Epidermal melanocyte (primary cell): ENCODE measurements around the gene LRRC2.
"Not testable (repeated sequence)": the region's sequence is repeated elsewhere in the genome, so short reads cannot be mapped to it uniquely, and the experiment has no call there.

ENCODE experiments used
- DNase-seq: peaks from one replicate; pipeline ENCODE4 v3.0.0; 2011; ENCODE audit warnings: low spot score; ENCODE audit not compliant: insufficient read length

The LRRC2 gene

DNA sequence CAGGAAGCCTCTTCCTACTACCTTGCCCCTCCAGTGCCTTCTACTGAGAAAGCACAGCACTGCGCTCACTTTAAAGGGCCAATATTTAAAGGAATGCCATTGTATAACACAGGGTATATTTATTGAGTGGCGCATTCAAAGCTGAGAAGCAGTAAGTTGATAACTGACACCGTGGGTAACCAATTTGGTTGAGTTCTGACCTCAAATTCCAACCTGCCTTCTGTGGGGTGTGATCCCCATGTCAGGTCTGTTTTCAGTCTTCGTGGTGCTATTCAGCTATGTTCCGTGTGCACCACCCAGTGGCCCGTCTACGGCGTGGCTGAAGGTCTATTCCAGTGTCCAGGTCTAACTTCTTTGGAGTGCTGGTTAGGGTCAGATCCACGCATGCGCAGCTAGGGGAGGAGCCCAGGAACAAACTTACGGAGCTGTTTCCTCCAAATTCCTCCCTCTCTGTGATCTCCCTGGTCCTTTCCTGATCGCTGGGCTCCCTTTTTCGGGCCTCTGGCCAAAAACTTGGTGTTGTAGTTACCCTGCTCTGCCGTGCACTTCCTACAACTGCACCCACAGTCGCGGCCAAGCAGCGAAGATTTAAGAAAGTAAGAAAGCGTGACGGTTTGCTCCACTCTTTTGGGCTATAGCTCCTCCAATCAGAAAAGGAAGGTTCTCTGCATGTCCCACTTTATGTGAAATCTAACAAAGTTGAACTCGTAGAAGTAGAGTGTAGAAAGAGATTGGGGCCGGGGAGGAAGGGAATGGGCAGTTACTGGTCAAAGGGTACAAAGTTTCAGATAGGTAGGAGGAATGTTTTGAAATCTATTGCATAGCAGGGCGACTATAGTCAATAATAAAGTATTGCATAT, 7.7 kb downstream of the LRRC2 start:
- DNase-seq = no peak

DNA sequence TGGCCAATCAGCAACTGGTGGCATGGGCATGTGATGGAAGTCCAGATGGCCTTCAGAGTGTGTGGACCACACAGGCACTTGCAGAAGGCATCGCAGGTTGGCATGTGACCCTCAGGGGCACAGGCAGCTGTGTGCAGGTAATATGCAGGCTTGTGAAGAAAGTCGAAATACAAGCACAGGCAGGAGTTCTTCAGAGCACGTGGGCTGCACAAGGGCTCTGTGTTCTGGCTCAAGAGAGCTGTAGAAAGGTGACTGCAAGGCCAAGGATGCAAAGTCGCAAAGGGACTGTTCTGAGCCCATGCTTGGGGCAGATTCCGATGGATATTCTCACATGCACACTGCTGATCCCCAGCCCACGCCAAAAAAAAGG, 8.3 kb downstream of the LRRC2 start:
- no peak for DNase-seq

DNA sequence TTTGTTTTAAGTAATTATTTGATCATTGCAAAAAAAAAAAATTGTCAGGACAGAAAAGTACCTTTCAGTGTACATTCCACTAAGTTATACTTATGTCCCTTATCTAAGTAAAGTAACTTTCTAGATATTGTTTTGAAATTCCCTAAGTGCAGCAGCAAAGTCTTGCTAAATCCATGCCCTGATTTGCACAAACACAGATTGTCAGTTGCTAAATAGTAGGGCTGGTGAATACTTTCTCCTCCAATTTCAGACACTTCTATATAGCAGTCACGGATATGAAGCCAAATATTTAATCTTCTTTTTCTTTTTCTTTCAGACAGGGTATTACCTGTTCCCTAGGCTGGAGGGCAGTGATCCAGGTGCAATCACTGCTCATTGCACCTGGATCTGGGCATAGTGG, 12.9 kb downstream of the LRRC2 start:
- DNase-seq = no peak

DNA sequence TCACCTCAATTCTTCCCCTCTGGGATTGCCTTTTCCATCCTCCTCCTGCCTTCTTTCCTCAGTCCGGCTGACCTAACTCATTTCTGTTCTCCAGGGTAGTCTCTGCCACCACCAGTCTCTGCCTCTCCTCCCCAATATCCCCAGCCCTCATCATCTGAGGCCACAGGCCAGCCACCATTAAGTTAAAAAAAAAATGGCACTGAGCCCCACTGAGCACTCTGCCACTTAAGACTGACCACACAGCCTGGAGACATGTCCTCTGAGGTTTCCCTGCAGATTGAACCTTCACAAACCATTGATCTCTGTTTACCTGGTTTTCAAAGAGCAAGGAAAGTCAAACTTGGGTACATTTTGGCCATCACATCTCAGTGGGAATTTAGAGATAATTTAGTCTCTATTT, 13.6 kb downstream of the LRRC2 start:
- DNase-seq = no peak

DNA sequence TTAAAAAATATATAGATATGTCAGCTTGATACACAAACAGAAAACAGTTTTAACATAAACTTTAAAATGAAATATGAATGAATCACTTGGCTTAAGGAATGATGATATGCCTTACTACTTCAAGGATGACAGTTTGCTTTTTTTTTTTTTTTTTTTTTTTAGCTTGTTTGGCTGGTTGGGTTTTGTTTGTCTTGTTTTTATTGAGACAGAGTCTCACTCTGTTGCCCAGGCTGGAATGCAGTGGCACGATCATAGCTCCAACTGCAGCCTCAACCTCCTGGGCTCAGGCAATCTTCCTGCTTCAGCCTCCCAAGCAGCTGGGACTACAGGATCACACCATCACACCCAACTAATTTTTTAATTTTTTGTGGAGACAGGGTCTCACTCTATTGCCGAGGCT, 14.5 kb downstream of the LRRC2 start:
- no peak for DNase-seq

- no peak for DNase-seq
These were observed 16.1 kb downstream of the LRRC2 start for GRCh38 chr3:46549989-46550388.

- no peak for DNase-seq
These were observed 16.6 kb downstream of the LRRC2 start for GRCh38 chr3:46549408-46549904.

DNA sequence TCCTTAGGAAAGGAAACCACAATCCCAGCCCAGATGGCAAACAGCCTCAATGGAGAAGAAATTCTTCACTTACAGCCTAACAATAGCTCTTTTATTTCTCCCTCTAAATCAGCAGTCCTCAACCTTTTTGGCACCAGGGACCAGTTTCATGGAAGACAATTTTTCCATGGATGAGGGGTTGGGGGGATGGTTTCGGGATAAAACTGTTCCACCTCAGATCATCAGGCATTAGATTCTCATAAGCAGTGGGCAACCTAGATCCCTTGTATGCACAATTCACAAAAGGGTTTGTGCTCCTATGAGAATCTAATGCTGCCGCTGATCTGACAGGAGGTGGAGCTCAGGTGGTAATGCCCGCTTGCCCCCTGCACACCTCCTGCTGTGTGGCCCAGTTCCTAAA, 17.5 kb downstream of the LRRC2 start:
- not testable (repeated sequence) for DNase-seq

GRCh38 chr3:46546896-46547440, 19.1 kb downstream of the LRRC2 start:
- DNase-seq = no peak

DNA sequence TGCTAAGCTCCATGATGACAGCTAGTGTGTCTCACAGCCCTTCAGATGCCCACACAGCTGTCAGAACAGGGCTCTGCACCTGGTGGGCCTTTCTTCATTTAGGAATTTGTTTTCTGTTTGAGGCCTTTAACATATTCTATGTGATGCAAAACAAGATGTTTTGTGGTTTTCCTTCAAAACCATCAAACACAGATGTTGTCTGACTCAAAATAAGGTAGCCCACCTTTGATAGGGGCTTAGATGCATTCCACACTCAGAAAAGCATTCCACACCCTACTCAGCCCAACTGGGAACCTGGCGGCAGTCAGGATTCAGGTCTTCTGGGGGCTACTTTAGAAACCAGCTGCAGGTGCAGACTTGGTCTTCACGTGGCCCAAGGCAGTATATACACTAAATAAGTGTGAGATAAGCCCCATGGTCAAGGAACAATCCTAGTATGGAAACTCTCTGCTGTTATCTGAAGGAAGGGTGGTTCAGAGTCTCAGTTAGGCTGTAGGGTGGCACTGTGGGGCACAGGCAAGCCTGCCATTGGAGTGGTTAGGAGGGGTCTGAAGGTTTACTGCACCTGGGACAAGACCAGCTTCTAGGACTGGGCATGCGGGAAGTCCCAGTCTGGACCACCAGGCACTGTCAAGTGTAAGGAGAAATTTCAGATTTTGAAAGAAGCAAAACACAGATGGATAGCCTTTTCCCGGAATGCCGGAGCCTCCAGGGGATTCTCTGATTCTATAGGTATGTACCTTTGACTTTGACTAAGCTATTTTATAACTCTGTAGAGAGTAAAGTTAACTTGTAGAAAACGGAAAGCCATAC, 20.1 kb downstream of the LRRC2 start:
- DNase-seq = no peak

DNA sequence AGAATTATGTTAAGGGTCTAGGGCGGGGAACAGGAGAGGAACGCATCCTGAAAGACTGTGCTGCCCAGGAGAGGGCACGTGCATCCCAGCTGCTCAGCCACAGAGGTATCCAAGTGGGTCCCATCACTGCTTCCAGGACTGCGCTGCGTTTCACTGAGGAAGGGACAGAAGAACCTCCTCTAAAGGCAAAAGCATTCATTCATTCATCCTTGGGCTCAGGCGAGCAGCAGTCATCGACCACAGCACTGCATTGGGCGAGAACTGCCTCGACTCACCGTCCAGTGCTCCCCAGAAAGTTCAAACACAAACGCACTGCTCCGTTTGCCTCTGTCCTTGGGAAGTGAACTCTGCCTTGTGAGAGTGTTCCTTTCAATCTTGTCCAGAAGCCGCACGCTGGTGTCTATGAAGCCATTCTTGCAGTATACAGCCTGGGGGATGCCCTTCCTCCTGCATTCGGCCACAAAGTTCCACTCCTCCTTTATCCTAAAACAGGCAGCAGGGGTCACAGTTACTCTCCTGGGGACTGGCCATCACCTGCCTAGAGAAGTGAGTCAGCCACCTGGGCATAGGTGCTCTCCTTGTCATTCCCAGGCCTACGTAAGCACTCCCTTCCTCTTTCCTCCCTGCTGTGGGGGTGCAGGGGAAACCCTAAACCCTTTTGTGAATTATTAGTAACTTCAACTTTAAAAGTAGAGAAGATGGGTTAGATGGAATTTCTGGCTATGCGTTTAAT, 21.2 kb downstream of the LRRC2 start:
- no peak for DNase-seq

- DNase-seq = no peak
These were observed 23.3 kb downstream of the LRRC2 start for GRCh38 chr3:46542801-46543201.

- DNase-seq = no peak
These were observed 23.8 kb downstream of the LRRC2 start for GRCh38 chr3:46542344-46542743.

GRCh38 chr3:46541835-46542234, 24.3 kb downstream of the LRRC2 start:
- no peak for DNase-seq

DNA sequence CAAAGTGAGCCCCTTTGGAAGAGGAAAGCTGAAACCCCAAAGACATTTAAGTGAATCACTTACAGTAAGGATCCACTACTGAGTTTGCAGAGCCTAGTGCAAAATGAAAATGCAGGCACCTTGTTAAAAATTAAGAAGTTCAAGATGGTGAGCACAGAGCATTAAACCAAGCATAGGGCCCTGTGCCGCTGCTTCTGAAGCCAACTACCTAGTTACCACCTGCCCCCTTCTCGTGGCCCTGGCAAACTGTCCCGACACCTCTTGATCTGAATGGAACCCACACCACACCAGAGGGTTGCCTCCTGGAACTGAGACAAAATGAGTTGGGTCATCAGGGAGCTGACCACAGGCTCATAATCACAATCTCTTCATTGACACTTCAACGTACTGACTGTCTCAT, 25.6 kb downstream of the LRRC2 start:
- DNase-seq = no peak

DNA sequence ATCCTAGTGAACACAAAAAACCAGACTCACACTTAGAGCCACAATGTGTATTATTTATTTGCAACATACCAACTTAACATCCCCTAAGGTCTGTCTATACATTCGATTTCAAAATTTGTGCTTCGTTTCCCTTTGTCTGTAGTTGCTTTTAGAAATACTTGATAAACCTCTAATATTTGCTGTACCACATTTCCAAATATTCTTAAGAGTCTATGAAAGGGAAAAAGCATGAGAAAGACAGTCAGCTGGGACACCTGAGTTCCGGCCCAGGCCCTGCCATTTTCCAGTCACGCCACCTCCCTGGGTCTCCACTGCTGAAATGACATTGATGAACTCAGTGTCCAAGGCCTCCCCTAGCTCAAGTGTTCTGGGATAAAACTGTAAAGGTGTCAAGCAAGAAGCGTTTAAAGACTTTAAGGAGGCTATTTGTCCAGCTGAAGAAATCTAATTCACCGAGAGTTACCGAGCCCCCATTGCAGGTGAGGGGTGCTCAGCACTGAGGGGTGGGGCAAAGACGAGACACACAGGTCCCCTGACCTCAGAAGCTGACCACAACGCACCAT, 26.6 kb downstream of the LRRC2 start:
- no peak for DNase-seq

DNA sequence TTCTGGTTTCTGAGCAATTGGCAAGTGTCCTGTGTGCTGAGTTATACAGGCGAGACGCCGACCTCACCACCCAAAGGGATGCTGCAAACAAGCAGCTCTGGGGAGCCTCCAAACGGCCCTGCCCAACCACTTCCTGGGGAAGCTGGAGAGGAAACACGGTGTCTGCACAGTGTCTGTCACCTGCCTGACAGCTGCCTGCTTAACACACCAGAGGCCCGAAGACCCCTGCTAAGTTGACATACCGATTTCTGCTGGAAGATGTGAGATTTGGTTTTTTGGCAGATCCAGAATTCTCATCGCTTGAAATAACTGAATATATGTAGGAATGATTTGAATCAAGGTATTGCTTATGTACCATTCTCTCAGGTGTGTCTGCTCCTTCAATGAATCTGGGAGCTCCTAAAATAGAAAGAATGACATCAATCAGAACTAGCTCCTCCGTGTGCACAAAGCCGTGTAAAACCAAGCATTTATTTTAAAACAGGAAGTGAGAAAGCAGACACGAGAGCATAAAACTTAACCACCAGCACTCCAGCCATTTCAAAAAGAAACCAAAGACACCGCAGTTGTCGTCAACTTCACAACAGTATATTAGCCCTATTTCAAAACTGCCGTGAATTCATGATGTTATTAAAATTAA, 27.2 kb downstream of the LRRC2 start:
- no peak for DNase-seq

- DNase-seq = not testable (repeated sequence)
These were observed 27.7 kb downstream of the LRRC2 start for GRCh38 chr3:46538425-46538802.

- no peak for DNase-seq
These were observed 28.3 kb downstream of the LRRC2 start for GRCh38 chr3:46537779-46538178.

GRCh38 chr3:46537316-46537715, 28.8 kb downstream of the LRRC2 start:
- no peak for DNase-seq

DNA sequence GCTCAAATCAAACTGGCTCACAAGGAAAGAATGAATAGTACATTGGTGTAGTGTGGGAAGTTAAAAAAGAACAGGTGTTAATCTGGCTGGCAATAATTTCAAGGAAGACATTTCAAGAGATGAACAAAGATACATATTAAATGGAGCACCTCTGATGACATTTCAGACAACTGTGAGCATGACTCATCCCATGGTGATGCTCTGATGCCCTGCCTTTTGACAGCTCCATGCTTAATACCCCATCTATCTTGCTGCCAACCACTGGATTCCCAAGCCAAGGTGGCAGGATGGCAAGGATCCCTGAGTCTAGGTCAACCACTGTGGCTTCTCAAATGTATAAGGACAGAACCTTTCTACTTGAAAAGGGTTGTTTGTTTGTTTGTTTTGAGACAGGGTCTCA, 29.3 kb downstream of the LRRC2 start:
- no peak for DNase-seq
